ENCODE data around the gene CTSO.

The CTSO gene

DNA sequence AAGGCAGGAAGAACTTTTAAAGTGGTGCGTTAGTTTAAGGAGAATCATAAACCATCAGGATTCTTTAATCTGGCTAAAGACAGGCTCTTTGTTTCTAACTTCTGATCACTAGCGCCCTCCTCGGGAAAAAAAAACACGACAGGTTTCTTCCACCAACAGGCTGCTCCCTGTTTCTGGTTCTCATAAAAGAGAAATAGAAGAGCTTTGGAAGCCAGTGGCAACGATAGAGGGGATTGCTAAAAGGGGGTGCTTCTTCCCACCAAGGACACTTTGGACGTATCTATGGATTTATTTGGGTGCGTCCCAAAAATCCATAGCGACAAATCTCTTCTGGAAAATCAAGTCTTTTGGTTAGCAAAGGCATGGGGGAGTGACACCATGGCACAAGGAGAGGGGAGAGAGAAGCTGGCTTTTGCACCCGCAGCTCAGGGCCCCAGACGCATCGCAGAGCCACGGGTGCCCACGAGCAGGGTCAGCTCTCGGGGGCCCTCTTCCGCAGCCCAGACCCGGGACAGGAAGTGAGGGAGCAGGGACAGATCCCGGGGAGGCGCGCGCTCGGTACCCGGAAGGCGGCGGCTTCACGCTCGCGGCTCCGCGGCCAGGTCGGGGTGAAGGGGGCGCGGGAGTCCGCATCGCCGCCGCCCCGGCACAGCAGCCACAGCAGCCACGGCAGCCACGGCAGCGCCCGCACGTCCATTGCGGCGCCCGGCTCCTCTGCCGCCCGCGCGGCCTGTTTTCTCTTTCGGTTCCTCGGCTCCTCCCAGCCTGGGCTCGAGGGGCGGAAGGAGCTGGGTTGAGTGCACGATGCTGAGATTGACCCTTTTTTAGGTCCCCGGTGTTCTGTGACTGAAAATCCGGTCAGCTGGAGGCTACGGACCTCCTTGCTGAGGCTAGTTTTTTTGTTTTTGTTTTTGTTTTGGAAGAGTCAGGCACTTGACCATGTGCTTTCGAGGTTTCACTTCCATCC lies at the start of gene CTSO:
TSS of gene CTSO (minus strand) at position 716 of the 967 bp plus-strand sequence. CDS start at position 697, 19 bp downstream.
- DNase-seq (ENCODE audit: low read depth in 2 of 2) = peak; percentile 53 to 62

- DNase-seq (ENCODE audit: low read depth in 2 of 2) = no peak
Measured at GRCh38 chr4:156000491-156000890, 46.8 kb upstream of the CTSO start.

DNA sequence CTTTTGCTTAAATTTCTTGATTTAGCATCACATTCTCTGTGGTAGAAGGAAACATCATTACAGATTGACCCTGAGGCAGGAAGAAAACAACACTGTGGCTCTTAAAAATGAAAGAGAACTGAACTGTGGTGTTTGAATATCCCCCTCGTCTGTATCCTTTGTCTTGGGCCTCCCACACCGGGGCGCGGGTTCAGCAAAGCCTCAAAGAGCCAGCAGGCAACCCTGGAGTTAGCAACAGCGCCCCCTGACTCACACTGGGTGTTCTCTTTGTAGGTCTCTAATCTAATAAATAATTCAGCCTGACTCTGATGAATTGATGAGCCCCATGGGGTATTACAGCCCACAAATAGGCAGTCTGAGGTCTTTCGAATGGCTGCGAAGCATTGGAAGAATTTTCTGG lies 46.1 kb upstream of the CTSO start:
- DNase-seq (ENCODE audit: low read depth in 2 of 2) = no peak

GRCh38 chr4:155995069-155995468 lies 41.4 kb upstream of the CTSO start:
- no peak for DNase-seq (ENCODE audit: low read depth in 2 of 2)

DNA sequence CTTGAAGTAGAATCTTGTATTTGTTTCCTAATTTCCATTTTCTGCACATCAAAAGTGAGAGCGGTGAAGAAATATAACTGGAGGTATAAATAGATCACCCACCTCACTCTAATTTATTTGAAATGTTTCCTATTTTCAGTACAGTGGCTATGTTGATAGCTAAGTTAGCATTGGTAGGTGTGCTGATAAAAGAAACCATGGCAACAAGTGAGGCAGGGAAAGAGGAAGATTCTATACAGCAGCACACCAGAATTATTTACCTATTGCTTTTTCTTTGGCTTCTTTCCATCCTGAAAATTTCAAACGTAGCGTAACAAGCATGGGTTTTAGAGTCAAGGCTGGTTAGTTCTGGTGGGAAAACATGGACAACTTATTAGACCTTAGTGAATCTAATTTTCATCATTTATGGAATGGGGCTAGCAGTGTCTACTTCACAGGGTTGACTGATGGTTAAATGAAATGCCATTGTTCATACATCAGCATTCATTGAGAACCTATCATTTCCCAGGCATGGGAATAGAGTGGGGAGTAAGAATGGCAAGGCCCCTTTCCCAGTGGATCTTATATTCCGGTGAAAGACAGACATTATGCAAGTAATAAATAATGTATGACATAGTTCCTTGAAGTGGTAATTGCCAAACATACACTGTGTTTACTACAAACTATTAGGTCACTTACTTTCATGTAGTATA lies 30.6 kb upstream of the CTSO start:
- DNase-seq (ENCODE audit: low read depth in 2 of 2) = no peak

GRCh38 chr4:155982736-155983385 lies 29.2 kb upstream of the CTSO start:
- no peak for DNase-seq (ENCODE audit: low read depth in 2 of 2)

- DNase-seq (ENCODE audit: low read depth in 2 of 2) = no peak
Measured at GRCh38 chr4:155978810-155979209, 25.1 kb upstream of the CTSO start.

GRCh38 chr4:155975511-155975910 lies 21.8 kb upstream of the CTSO start:
- DNase-seq (ENCODE audit: low read depth in 2 of 2) = no peak

- DNase-seq (ENCODE audit: low read depth in 2 of 2) = no peak
Measured at GRCh38 chr4:155974996-155975395, 21.3 kb upstream of the CTSO start.

DNA sequence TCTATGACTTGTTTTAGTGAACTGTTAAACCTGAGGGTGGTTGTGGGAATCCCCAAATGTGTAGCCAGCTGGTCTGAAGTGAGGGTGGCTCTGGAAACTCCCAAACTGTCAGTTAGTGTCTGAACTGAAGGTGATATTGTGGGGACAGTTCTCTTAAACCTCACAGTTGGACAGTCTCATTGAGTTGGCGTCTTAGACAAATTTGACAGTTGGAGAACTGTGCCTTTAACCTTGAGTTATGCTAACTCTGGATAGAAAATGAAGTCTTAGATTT lies 20.7 kb upstream of the CTSO start:
- no peak for DNase-seq (ENCODE audit: low read depth in 2 of 2)

GRCh38 chr4:155973639-155974475 lies 20.2 kb upstream of the CTSO start:
- DNase-seq (ENCODE audit: low read depth in 2 of 2) = no peak

- no peak for DNase-seq (ENCODE audit: low read depth in 2 of 2)
Measured at GRCh38 chr4:155972098-155972497, 18.4 kb upstream of the CTSO start.

- DNase-seq (ENCODE audit: low read depth in 2 of 2) = no peak
Measured at GRCh38 chr4:155966731-155967395, 13.2 kb upstream of the CTSO start.

DNA sequence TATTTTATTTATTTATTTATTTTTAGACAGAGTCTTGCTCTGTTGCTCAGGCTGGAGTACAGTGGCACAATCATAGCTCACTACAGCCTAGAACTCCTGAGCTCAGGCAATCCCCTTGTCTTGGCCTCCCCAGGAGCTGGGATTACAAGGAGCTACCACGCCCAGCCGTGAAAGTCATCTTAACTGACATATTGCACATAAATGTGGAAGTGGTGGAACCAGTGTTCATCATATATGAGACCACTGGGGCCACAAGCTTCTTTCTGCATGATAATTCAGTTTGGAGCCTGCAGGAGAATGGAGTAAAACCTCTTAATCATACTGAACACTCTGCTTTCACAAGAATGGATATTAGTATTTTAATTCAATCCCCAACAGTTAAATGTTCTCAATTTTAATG lies 12.5 kb upstream of the CTSO start:
- no peak for DNase-seq (ENCODE audit: low read depth in 2 of 2)

DNA sequence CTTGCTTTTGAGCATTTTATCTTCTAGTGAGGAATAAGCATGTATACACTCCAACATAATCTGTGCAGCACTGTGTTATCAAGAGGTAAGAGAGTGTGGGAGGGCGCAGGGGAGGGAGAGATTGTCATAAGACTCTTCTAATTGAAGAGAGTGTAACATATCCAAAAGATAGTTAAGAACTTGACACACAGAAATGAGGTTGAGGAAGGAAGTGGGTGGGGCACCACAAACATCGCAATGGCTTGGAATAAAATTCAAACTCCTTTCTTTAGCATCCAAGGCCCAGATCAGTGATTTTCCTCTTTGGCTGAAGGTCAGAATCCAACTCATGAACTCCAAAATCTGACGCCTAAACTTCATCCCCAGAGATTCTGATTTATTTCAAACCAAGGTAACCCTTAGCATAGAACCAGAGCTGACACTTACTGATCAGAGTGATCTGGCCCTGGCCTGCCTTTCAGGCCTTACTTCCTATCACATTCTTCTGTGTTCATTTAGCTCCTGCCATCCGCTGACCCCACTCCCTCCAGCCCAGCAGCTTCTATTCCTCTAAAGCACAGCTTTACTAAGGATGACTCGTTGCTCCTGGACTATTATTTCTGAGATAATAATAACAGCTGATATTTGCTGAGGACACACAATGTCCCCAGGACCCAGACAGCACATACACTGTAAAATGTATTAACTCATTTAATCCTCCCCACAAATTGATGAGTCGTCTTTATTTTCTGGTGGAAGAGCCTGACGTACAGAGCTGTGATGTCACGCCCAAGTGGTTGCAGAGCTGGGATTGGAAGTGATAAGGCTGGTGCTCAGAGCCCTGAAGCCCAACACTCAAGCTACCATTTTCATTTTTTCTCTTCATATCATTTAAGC lies 10.6 kb upstream of the CTSO start:
- no peak for DNase-seq (ENCODE audit: low read depth in 2 of 2)

- DNase-seq (ENCODE audit: low read depth in 2 of 2) = no peak
Measured at GRCh38 chr4:155962767-155963166, 9.1 kb upstream of the CTSO start.

GRCh38 chr4:155961575-155961974 lies 7.9 kb upstream of the CTSO start:
- no peak for DNase-seq (ENCODE audit: low read depth in 2 of 2)

DNA sequence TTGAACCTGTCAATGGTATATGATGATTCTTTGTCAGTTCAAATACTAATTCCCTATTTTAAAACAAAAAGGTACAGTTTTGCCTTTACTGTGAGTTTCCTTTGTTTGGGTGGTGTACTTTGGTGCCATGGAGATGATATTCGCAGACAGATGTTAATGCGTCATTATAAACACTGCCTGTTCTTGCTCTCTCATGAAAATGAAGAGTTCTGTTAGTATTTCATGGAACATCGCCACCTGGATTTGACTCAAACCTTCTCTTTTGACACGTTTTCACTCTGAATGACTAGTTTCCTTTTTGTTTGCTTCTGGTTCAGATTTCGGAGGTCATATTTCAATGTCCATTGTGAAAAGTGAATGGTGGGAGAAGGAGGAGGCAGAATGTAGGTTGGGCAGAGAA lies 6.9 kb upstream of the CTSO start:
- DNase-seq (ENCODE audit: low read depth in 2 of 2) = no peak

GRCh38 chr4:155959417-155959816 lies 5.8 kb upstream of the CTSO start:
- DNase-seq (ENCODE audit: low read depth in 2 of 2) = no peak

DNA sequence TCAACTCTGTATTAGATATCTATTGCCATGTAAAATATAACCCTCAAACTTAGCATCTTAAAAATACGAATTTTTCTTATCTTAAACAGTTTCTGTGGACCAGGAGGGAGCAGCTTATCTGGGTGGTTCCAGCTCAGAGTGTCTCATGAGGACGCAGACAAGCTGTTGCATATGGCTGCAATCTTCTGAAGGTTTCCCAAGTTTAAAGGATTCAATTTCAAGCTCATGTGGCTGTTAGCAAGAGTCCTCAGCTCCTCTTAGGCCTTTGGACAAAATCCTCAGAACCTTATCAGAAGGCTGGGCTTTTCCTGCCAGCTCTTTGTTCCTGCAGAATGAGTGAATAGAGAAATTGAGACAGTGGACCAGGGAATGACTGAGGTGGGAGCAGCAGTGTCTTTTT lies 2.8 kb upstream of the CTSO start:
- no peak for DNase-seq (ENCODE audit: low read depth in 2 of 2)
